Measurements from ENCODE around the gene IPO4. TPM values are rescaled to one million over a fixed set of nuclear protein-coding genes. Genes with fewer than 3 reads are reported as not detected.

IPO4 gene
- total RNA-seq, 1 experiment from 2014 or later, result 157 TPM

DNA sequence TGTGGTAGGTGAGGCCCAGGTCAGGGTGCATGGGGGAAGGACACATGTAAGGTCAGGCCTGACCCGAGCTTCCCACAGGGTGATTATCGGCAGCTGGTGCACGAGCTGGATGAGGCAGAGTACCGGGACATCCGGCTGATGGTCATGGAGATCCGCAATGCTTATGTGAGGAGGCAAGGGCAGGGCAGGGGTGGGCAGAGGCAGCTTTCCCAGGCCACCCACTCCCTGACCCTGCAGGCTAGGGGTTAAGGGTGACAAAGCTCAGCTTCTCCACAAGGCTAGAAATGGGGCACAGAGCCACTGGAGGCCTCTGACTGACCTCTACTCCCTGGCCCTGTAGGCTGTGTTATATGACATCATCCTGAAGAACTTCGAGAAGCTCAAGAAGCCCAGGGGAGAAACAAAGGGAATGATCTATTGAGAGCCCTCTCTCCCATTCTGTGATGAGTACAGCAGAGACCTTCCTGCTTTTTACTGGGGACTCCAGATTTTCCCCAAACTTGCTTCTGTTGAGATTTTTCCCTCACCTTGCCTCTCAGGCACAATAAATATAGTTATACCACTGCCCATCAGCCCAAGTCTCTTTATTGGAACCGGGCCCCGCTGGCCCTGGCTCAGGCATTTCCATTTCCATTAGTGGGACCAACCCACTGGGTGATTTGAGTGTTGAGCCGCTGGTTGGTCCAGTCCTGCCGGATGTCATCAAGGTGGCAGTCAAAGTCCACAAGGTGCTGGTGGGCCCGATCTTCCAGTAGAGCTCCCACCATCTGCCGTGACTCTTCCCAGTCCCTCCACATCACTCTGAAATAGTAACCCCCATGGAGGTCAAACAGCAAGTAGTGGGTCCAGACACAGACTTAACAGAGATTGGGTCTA is 50.0 kb downstream of the IPO4 start:
- TF ChIP-seq EZH2 (IDR thresholded peaks at IDR 0.05; ENCODE audit: borderline replicate concordance, low read depth, low read length, poor library complexity, severe bottlenecking), result no peak
- TF ChIP-seq, protein P1, sequence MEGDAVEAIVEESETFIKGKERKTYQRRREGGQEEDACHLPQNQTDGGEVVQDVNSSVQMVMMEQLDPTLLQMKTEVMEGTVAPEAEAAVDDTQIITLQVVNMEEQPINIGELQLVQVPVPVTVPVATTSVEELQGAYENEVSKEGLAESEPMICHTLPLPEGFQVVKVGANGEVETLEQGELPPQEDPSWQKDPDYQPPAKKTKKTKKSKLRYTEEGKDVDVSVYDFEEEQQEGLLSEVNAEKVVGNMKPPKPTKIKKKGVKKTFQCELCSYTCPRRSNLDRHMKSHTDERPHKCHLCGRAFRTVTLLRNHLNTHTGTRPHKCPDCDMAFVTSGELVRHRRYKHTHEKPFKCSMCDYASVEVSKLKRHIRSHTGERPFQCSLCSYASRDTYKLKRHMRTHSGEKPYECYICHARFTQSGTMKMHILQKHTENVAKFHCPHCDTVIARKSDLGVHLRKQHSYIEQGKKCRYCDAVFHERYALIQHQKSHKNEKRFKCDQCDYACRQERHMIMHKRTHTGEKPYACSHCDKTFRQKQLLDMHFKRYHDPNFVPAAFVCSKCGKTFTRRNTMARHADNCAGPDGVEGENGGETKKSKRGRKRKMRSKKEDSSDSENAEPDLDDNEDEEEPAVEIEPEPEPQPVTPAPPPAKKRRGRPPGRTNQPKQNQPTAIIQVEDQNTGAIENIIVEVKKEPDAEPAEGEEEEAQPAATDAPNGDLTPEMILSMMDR (conservative IDR thresholded peaks at IDR 0.05; ENCODE audit: low read depth, low read length), result no peak
- Histone ChIP-seq H3K27ac (ENCODE audit: low read depth, low read length, poor library complexity, severe bottlenecking) (no peak overlapping the region), H3K36me3 (ENCODE audit: insufficient read depth, low read length, poor library complexity, severe bottlenecking) (peaks cover 28% of the 10 kb centered on the region), H3K4me1 (ENCODE audit: insufficient read depth, low read length, poor library complexity, severe bottlenecking) (peaks cover 13% of the 10 kb centered on the region), H3K4me3 (ENCODE audit: low read depth, low read length, poor library complexity, severe bottlenecking) (no peak overlapping the region), H3K9me3 (ENCODE audit: low read depth, low read length, poor library complexity, severe bottlenecking) (no peaks in the 10 kb centered on the region), H3K27me3 (replicated peaks; ENCODE audit: insufficient read depth, low read depth, low read length, poor library complexity) (no peaks in the 10 kb centered on the region)
- intact Hi-C loops (cut with micrococcal nuclease; ENCODE audit: unreplicated experiment), result no loop called here
- DNase-seq (ENCODE audit: low spot score), result no peak
- POLR2A ChIA-PET (ENCODE audit: low non-redundant PET), result no interaction called here
- BruUV-seq (replicated peaks), result TSS peak; percentile 80
- CTCF ChIA-PET, result no interaction called here

DNA sequence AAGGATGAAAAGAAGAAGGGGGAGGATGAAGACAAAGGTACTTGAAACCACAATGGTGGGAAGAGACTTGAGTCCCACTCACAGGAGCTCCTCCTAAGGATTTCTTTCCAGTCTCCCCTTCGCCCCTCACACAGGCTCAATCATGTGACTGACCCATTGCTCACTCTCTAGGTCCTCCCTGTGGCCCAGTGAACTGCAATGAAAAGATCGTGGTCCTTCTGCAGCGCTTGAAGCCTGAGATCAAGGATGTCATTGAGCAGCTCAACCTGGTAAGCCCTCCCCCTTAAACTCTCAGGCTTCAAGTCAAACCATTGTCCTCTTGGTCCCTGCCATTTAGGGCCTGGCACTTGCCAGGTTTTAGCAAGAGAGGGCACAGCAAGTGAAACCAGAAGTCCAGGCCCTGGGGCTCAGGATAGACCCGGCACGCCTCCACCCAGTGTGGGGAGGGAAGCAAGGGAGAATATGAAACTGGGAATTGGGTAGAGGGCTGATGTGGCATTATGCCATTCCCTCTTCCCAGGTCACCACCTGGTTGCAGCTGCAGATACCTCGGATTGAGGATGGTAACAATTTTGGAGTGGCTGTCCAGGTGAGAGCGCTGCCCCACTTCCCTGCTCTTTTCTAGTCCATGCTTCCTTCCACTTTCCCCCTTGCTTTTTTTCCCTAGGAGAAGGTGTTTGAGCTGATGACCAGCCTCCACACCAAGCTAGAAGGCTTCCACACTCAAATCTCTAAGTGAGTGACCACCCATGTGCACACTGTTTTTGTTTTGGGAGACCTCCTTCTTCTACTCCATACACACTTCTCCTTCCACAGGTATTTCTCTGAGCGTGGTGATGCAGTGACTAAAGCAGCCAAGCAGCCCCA is 50.9 kb downstream of the IPO4 start:
- no TSS peak for BruUV-seq (replicated peaks)
- ChIA-PET POLR2A (ENCODE audit: low non-redundant PET) (interaction anchor here (0.5 kb wide), 1 partner anchor 27 kb away, joined by 3 read pairs; no protein-coding TSS in a partner anchor), CTCF (no interaction called here)
- H3K4me3 ChIP-seq (ENCODE audit: low read depth, low read length, poor library complexity, severe bottlenecking), result no peak overlapping the region
- intact Hi-C loops (cut with micrococcal nuclease; ENCODE audit: unreplicated experiment), result no loop called here
- no peaks in the 10 kb centered on the region for H3K9me3 ChIP-seq (ENCODE audit: low read depth, low read length, poor library complexity, severe bottlenecking)
- peak overlapping the region; percentile 84 for H3K27ac ChIP-seq (ENCODE audit: low read depth, low read length, poor library complexity, severe bottlenecking)
- H3K36me3 ChIP-seq (ENCODE audit: insufficient read depth, low read length, poor library complexity, severe bottlenecking), result peaks cover 28% of the 10 kb centered on the region
- TF ChIP-seq, protein P1 (conservative IDR thresholded peaks at IDR 0.05; ENCODE audit: low read depth, low read length), result no peak
- TF ChIP-seq EZH2 (IDR thresholded peaks at IDR 0.05; ENCODE audit: borderline replicate concordance, low read depth, low read length, poor library complexity, severe bottlenecking), result no peak
- DNase-seq (ENCODE audit: low spot score), result no peak
- H3K4me1 ChIP-seq (ENCODE audit: insufficient read depth, low read length, poor library complexity, severe bottlenecking), result peaks cover 13% of the 10 kb centered on the region
- no peaks in the 10 kb centered on the region for H3K27me3 ChIP-seq (replicated peaks; ENCODE audit: insufficient read depth, low read depth, low read length, poor library complexity)

DNA sequence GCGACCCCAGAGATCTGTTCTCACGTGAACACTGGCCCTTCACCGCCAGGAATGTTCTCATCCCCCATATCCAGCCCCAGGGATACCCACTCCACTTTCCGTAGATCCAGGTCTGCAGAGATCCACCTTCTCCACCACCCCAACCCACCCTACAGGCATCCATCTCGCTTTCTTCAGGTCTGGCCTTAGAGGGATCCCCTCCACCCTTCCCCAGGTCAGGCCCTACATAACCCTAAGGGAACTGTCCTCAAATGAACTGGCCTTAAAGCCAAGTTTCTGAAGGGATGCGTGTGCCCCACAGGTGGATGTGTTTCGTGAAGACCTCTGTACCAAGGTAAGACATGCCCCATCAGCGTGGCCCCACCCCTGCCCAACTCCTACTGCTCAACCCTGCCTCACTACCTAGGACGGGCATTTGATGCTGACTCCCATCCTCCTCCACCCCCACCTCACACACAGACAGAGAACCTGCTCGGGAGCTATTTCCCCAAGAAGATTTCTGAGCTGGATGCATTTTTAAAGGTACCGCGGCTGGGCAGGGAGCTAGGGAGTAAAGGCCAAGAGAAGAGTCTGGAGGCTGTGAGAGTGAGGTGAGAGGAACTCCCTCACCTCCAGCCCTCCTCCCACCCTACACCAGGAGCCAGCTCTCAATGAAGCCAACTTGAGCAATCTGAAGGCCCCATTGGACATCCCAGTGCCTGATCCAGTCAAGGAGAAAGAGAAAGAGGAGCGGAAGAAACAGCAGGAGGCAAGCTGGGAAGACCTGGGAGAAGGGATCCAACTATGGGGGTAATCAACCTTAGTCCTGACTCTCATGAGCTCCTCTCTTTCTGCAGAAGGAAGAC is 51.7 kb downstream of the IPO4 start:
- H3K4me3 ChIP-seq (ENCODE audit: low read depth, low read length, poor library complexity, severe bottlenecking), result peak overlapping the region; percentile 100
- DNase-seq (ENCODE audit: low spot score), result no peak
- H3K9me3 ChIP-seq (ENCODE audit: low read depth, low read length, poor library complexity, severe bottlenecking), result no peaks in the 10 kb centered on the region
- peak overlapping the region; percentile 84 for H3K27ac ChIP-seq (ENCODE audit: low read depth, low read length, poor library complexity, severe bottlenecking)
- TF ChIP-seq EZH2 (IDR thresholded peaks at IDR 0.05; ENCODE audit: borderline replicate concordance, low read depth, low read length, poor library complexity, severe bottlenecking), result no peak
- TF ChIP-seq, protein P1 (conservative IDR thresholded peaks at IDR 0.05; ENCODE audit: low read depth, low read length), result no peak
- ChIA-PET POLR2A (ENCODE audit: low non-redundant PET) (interaction anchor here (0.5 kb wide), 1 partner anchor 26 kb away, joined by 3 read pairs; no protein-coding TSS in a partner anchor), CTCF (no interaction called here)
- intact Hi-C loops (cut with micrococcal nuclease; ENCODE audit: unreplicated experiment), result no loop called here
- H3K4me1 ChIP-seq (ENCODE audit: insufficient read depth, low read length, poor library complexity, severe bottlenecking), result peaks cover 13% of the 10 kb centered on the region
- peaks cover 28% of the 10 kb centered on the region for H3K36me3 ChIP-seq (ENCODE audit: insufficient read depth, low read length, poor library complexity, severe bottlenecking)
- H3K27me3 ChIP-seq (replicated peaks; ENCODE audit: insufficient read depth, low read depth, low read length, poor library complexity), result no peaks in the 10 kb centered on the region
- BruUV-seq (replicated peaks), result no TSS peak
